Choroid plexus epithelial cell (primary cell): ENCODE data around the gene TLK1.
A peak's percentile ranks its signal among the peaks of the same experiment; 100 is the strongest.

ENCODE experiments used
- DNase-seq: peaks from one replicate; pipeline ENCODE4 v3.0.0-alpha.2; 2010; ENCODE audit warnings: low read depth
- H3K4me3 ChIP-seq: 2 replicates; pipeline ENCODE4 v1.5.1; 2011; ENCODE audit warnings: low read depth, mild to moderate bottlenecking, control low read depth, low read length, moderate library complexity
- CTCF ChIP-seq: conservative IDR thresholded peaks from 2 replicates; pipeline ENCODE4 v1.5.1; 2011; ENCODE audit warnings: low read depth, mild to moderate bottlenecking, control low read depth, inconsistent platforms, low read length, moderate library complexity

TLK1 gene

GRCh38 chr2:171160956-171161740 lies 455 bp upstream of the TLK1 start:
- peak; percentile 73 for DNase-seq
- peak overlapping the region; percentile 85 for H3K4me3 ChIP-seq
- no peak for TF ChIP-seq CTCF

- peak overlapping the region; percentile 85 for H3K4me3 ChIP-seq
- peak; percentile 84 for TF ChIP-seq CTCF
- DNase-seq = peak; percentile 88
Observed at GRCh38 chr2:171159372-171160118, 1.1 kb downstream of the TLK1 start.

GRCh38 chr2:171158790-171159371 lies 1.8 kb downstream of the TLK1 start:
- peak overlapping the region; percentile 85 for H3K4me3 ChIP-seq
- DNase-seq = no peak
- no peak for TF ChIP-seq CTCF

GRCh38 chr2:171158036-171158789 lies 2.5 kb downstream of the TLK1 start:
- DNase-seq = no peak
- H3K4me3 ChIP-seq = no peak overlapping the region
- TF ChIP-seq CTCF = no peak

- DNase-seq = no peak
- no peak for TF ChIP-seq CTCF
- no peak overlapping the region for H3K4me3 ChIP-seq
Observed at GRCh38 chr2:171157109-171157500, 3.6 kb downstream of the TLK1 start.

GRCh38 chr2:171154348-171154747 lies 6.3 kb downstream of the TLK1 start:
- no peak for TF ChIP-seq CTCF
- peak; percentile 19 for DNase-seq
- H3K4me3 ChIP-seq = no peak overlapping the region
